ENCODE measurements around the gene GGTLC1.

Gene GGTLC1

DNA sequence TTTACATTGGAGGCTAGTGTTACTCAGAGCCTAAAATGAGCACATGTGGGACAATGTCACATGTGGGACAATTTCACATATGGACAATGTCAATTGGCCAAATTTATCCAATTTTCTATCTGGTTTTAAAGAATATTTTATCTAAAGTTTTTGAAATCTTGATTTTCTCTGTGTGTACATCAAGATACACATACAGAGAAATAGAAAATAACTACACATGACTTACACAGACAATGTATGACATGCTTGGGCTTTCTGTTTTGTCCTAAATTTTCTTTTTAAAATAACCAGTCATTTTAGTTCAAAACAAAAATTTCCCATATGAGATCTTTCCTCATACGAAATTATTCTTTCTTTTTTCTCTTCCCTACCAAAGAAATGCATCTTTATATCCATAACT is 24.6 kb downstream of the GGTLC1 start:
- no peak for DNase-seq

DNA sequence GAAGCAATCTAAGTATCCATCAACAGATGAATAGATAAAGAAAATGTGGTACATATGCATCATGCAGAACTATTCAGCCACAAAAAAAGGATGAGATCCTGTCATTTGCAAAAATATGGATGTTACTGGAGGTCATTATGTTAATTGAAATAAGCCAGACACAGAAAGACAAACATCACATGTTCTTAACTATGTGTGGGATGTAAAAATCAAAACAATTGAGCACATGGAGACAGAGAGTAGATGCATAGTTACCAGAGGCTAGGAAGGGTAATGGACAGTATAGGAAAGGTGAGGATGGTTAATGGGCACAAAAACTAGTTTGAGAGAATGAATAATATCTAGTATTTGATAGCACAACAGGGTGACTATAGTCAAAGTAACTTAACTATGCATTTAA is 26.3 kb downstream of the GGTLC1 start:
- no peak for DNase-seq

DNA sequence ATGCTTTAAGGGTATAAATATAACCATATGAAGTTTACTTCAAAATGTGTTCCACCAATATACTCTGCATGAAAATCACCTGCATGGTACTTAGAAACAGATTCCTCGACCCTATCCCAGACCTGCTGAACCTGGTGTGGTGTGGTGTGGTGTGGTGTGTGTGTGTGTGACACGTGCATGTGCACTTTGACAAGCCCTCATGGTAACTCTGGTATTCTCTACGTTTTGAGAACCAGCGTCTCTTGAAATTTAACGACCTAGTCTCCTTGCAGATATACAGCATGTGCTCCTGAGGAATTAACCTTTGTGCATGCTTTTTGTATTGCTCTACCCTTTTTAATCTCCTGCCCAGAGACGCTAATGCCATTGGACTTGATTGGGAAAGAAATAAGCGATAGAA is 29.5 kb downstream of the GGTLC1 start:
- no peak for DNase-seq

DNA sequence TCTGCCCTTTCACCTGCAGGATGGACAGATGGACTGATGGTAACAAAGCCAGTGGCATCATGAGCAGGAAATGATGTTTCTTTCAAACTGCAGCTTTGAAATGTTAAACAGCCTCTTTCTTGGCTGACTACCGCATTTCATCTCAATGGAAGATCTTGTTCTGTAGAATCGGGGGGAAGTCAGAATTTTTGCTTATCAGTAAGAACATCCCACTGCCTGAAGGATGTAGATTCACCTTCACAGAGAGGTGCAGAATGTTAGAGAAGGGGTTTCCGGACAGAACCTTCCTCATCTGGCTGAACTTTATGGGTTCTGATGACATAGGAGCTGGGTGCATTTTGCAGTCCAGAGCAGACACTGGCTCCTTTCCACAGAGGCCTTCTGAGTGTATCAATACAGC is 32.7 kb downstream of the GGTLC1 start:
- no peak for DNase-seq

DNA sequence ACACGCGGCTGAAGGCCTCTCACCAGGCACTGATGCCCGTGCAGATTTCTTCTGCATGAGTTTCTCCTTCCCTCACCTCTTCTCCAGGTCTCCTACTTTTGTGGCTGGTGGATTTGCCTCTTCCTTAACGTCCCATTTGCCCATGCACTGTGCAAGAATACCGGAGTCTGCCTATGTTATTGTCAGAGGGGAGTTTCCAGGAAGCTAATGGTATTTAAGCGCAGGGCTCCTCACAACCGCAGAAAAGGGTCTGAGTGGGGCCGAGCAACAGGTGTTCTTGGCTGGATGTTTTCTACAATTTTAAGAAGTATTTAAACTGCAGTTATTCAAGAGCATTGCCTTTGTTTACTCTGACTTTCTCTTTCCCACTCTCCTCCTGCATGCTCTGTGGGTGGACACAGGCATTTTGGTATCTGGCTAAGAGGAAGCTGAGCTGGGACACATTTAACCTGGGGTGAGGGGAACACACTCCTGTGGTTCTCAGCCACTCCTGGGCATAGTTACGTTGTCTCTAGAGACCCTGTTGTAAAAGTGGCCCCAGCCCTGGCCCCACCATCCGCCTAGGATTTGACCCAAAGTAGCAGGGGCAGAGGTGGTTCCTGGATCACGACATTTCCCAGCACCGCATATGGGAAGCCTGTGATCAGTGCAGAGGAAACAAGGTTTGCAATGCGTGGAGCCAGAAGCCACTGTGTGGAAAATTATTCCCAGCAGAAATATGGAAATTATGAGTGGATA is 34.4 kb downstream of the GGTLC1 start:
- no peak for DNase-seq

DNA sequence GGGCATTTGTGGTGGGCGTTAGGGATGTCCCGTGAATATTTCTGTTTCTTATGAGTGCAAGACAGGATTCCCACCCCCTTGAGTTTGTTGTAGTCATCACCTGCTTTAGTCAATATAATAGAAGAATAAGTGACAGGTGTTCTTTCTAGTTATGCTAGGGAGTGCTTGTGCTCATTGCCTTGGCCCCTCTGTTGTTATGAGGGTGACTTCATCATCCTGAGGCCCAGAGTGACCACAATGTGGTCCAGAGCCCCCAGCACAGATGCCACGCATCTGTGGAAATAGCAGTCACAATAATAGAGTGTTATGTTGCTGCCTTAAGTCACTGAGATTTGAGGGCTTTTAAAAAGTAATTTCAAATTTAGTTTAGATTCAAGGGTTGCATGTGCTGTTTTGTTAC is 42.4 kb downstream of the GGTLC1 start:
- DNase-seq, result no peak

DNA sequence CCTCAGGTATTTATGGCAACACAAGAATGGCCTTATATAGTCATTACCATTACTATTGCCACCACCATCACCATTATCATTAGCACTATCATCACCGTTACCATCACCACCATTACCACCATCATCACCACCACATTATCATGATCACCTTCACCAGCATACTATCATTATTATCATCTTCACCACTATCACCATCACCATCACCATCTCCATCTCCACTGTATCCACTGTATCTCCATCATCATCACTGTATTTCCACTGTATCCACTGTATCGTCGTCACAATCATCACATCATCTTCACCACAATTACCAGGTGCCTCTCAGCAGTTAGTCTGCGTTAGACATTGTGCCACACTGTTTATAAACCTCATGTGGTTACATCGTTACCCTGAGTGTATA is 45.3 kb downstream of the GGTLC1 start:
- DNase-seq, result no peak

DNA sequence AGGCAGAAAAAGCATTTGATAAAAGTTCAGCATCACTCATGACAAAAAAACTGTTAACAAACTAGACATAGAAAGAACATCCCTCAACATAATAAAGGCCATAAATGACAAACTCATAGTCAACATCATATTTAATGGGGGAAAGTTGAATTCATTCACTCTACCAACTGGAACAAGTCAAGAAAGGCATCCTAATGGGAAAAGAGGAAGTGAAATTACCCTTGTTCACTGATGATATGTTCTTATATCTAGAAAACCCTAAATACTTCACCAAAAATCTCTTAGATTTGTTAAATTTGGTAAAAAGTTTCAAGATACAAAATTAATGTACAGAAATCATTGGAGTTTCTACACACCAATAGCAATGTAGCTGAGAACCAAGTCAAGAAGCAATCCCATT is 48.9 kb downstream of the GGTLC1 start:
- DNase-seq, result no peak

DNA sequence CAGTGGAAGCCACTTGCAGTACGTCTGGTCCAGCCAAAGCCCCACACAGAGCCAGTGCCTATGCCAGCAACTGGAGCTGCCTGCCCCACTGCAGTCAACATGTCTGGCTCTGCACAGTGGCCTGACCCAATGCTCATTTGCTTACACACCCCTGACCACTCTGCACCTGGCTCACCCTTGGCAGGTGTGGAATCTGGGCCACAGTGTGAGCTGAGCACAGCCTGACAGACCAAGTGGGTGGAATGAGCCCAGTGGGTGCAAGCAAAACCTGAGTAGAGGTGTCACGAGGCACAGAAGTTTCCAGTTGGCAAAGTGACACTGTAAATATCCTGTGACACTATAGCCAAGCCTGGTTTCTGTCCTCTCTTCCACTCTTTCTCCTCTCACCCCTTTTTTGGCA is 49.5 kb downstream of the GGTLC1 start:
- DNase-seq, result no peak

DNA sequence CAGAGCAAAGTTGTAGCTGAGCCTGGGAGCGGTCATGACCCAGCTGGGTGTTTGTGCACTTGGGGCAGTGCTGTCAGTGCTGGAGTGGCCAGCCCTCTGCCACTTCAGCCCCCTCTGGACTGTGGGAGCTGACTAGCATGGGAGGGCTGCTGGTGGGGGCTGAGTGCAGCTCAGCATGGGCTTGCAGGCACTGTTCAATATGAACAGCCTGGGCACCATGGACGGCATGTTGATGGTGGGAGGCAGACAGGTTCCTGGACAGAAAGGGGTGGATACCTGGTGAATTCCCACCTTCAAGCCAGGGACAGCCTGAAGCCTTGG is 50.5 kb downstream of the GGTLC1 start:
- DNase-seq, result no peak

DNA sequence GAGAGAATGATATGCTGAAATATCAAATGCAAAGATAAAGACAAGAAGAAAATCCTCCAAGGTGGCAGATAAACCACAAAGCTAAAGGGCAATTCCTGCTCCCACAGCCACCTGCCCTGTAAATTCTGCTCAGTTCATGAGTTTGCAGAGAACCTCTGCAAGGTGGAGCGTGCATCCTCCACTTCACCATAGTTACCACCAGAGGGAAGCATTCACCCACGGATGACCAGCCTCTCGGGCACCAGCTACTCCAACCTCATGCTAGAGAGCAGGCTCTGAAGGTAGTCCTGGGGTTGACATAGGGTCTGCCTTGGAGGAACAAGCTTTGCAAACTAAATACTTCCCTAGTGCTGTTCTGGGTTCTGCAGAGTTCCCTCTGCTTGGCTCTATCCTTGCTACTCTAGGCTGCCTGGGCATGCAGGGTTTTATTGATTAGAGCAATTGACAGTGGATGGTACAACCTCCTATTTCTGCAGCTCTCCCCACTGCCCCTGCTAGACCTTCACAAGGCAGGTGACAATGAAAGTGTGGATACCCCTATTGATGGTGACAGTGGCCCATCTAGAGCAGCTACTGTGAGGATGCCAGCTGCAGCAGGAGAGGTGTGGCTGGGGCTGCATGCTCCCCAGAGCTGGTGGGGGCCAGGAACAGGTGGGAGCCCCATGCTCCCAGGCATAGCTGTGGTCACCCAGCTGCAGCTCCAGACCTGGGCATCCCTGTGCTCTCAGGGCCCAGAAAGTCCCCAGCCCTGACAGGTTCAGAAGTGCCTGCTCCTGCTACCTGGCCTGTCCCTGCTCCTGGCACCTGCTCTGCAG is 51.1 kb downstream of the GGTLC1 start:
- DNase-seq, result peak in 4 of 5 donors; percentile 44 to 56 (median 52)
